Activated CD4-positive, alpha-beta T cell treated with anti-CD3 and anti-CD28 coated beads, Interleukin-2, amount 10 ng/mL, durations not matched to agents 7 days and 5 days (primary cell): ENCODE data around the gene SEPTIN8. TPM values are rescaled to one million over a fixed set of nuclear protein-coding genes. Genes with fewer than 3 reads are reported as not detected.

Experiments
- CTCF ChIA-PET: fragments of 350-600 bp; sonication (Branson Sonifier 250); formaldehyde crosslinking; loops from one replicate; lab custom pipeline; 2021; ENCODE audit warnings: antibody characterized with exemption; lab: Charles Lee
- POLR2A ChIA-PET: fragments of 350-600 bp; sonication (Branson Sonifier 250); formaldehyde crosslinking; loops from one replicate; lab custom pipeline; 2021; ENCODE audit warnings: antibody characterized with exemption; lab: Charles Lee
- DNase-seq: peaks from one replicate; pipeline ENCODE4 v3.0.0-alpha.2; 2020
- H3K27ac Mint-ChIP-seq: one replicate; pipeline ENCODE4 v1.8.0; 2021; ENCODE audit warnings: mild to moderate bottlenecking, moderate library complexity, mixed read lengths
- H3K27me3 Mint-ChIP-seq: one replicate; pipeline ENCODE4 v1.8.0; 2021; ENCODE audit warnings: mixed read lengths
- H3K36me3 Mint-ChIP-seq: one replicate; pipeline ENCODE4 v1.8.0; 2021; ENCODE audit warnings: low read depth, mixed read lengths
- H3K4me1 Mint-ChIP-seq: one replicate; pipeline ENCODE4 v1.8.0; 2021; ENCODE audit warnings: mixed read lengths
- H3K4me3 Mint-ChIP-seq: one replicate; pipeline ENCODE4 v1.8.0; 2021; ENCODE audit warnings: mild to moderate bottlenecking, moderate library complexity, mixed read lengths
- H3K9me3 Mint-ChIP-seq: one replicate; pipeline ENCODE4 v1.8.0; 2021; ENCODE audit warnings: mixed read lengths
- total RNA-seq, 2 experiments: library from RNA; stranded (reverse); gene quantifications; one replicate each; pipeline ENCODE4 v1.2.3, GENCODE V29; 2021

SEPTIN8 gene
- total RNA-seq, 2 experiments from 2014 or later: 20.5 to 21.6 TPM

DNA sequence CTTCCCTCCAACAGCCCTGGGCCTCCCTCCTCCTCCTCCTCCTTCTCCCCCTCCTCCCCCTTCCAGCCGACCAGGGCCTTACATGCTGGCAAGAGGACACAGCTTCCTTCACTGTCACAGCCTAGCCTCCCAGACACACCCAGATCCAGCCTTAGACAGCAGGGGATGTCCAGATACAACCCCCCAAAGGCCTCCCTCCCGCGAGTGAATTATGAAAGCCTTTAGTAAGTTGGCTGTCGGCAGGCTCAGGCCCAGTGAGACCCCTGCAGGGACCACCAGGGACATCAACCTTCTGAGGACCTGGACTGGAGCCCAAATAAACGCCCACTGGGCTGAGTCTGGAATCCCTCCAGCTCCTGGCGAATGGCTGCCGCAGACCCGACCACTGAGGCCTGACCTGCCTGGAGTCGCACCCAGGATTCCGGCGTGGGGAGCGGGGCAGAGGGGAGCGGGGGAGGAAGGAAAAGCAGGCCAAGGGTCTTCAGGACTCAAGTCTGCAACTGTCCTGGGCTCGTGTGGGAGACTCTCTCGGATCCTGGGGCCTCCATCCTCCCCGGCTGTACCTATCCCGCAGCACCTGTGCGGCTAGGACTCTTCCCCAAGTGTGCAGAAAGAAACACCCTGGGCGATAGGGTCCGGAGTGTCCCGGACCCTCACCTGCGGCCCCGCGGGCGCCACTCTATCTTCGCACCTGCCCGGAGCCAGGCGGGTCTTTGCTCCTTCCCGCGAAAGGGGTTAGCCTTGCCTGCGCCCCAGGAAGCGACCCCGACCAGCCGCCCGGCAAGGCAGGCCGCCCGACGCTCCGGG, 705 bp downstream of the SEPTIN8 start:
- POLR2A ChIA-PET: no interaction called here
- Mint-ChIP-seq H3K4me1 (peaks cover 31% of the 10 kb centered on the region), H3K27me3 (peaks cover 38% of the 10 kb centered on the region), H3K27ac (no peak overlapping the region), H3K36me3 (no peaks in the 10 kb centered on the region), H3K4me3 (peak overlapping the region; percentile 68), H3K9me3 (no peaks in the 10 kb centered on the region)
- DNase-seq: no peak
- CTCF ChIA-PET: interaction anchor here (0.7 to 2.6 kb wide), 5 partner anchors 10 to 44 kb away, joined by 3 to 13 read pairs (median 3); no protein-coding TSS in a partner anchor

DNA sequence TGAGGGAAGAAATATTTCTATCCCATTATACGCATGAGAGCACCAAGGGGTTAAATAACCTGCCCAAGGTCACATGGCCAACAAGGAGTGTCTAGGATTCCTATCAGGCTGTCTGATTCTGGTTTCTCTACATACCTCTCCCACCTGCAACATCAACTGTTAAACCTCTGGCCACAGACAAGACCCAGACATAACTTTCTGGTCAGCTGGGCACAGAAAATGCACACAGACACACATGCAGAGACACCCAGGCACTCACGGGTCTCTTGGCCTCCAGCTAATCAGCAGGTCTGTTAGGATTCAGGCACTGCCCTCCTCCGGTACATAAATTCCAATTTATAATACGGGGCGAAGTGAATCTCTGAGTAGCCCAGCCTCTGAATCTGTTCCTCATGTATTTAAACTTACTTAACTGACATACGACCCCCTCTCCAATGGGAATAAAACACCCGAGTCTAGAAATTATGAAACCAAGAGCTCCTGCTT, 1.5 kb downstream of the SEPTIN8 start:
- no peak overlapping the region for H3K4me3 Mint-ChIP-seq
- POLR2A ChIA-PET: no interaction called here
- H3K36me3 Mint-ChIP-seq: no peaks in the 10 kb centered on the region

DNA sequence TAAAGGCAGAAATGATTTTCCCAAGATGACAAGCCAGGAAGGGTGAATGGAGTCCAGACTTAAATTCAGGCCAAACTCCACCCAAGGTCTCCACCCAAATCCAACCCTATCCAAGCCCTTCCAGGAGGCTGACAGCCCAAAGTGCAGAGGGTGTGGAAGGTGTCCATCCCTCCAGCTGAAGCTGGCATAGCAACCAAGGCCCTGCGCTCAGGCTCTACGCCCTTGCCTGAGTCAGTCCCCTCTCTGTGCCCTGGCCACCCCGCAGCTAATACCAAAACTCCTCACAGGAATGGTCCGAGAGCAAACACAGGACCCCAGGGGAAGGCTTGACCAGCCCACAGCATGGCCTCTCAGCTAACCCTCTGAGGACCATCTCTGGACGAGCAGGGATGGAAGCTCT, 2.1 kb downstream of the SEPTIN8 start:
- POLR2A ChIA-PET: no interaction called here
- CTCF ChIA-PET: interaction anchor here (1.0 kb wide), 2 partner anchors 45 kb away, joined by 3 to 4 read pairs; no protein-coding TSS in a partner anchor
- peaks cover 29% of the 10 kb centered on the region for H3K27me3 Mint-ChIP-seq
- H3K4me3 Mint-ChIP-seq: no peak overlapping the region
- peaks cover 18% of the 10 kb centered on the region for H3K4me1 Mint-ChIP-seq
- no peak for DNase-seq
- H3K36me3 Mint-ChIP-seq: no peaks in the 10 kb centered on the region
- no peaks in the 10 kb centered on the region for H3K9me3 Mint-ChIP-seq
- H3K27ac Mint-ChIP-seq: no peak overlapping the region

More for the DNA sequence above, 1.5 kb downstream of the SEPTIN8 start:
- no peak for DNase-seq
- Mint-ChIP-seq H3K9me3 (no peaks in the 10 kb centered on the region), H3K27me3 (peaks cover 30% of the 10 kb centered on the region), H3K4me1 (peaks cover 23% of the 10 kb centered on the region), H3K27ac (no peak overlapping the region)
- CTCF ChIA-PET: interaction anchor here (1.0 kb wide), 2 partner anchors 16 to 44 kb away, joined by 3 read pairs; no protein-coding TSS in a partner anchor

DNA sequence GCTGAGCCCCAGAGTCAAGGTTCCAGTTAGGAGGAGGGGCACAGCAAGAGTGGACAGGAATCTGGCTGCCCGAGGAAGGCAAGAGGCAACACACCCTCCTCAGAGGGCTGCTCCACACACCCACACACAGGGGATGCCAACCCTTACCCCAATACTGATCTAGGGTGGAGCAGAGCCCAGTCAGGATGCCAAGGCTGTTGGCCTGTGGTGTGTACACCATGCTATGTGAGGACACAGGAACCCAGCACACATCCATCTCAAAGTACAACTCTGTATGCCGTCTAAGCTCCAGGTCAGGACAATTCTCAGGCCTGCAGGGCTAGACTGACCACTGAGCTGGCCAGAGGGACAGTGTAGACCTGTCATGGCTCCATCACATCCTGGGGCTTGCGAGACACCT, 2.6 kb downstream of the SEPTIN8 start:
- no peak overlapping the region for H3K27ac Mint-ChIP-seq
- H3K27me3 Mint-ChIP-seq: peaks cover 26% of the 10 kb centered on the region
- H3K9me3 Mint-ChIP-seq: no peaks in the 10 kb centered on the region
- no peak for DNase-seq
- ChIA-PET POLR2A (no interaction called here), CTCF (interaction anchor here (1.0 kb wide), 1 partner anchor 46 kb away, joined by 4 read pairs; no protein-coding TSS in a partner anchor)
- H3K4me3 Mint-ChIP-seq: no peak overlapping the region
- no peaks in the 10 kb centered on the region for H3K36me3 Mint-ChIP-seq
- H3K4me1 Mint-ChIP-seq: peaks cover 15% of the 10 kb centered on the region

DNA sequence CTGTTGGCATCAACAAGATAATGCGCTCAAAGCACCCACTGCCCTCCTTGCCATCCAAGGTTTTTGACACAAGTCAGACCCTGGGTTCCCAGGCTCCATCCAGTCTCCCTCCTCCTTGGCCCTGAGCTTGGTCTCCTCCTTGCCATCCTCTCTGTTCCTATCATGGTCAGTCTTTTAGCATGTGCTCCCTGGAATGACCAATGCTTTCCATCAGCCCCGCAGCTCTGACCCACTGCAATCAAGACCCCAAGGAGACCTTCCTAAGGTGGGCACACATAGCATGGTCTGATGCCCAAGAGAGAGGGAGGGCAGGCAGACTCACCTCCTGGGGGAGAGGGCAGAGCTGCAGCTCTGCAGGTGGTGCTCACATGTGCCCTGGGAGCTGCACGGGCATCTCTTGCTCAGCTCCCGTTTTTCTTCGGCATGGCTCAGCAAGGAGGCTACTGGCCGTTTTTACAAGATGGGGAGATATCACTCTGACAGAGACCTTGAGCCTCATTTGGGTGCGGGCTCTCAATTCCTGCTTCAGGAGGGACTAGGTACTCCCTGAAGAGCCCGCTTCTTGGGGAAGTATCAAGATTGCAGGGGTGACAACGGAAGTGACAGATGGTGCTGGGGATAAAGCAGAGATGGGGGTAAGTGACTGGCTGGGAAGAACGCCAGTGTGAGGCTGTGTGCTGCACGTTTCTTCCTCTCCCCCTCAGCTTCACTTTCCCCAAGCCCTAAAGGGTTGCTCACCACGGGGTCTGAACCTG, 3.3 kb downstream of the SEPTIN8 start:
- ChIA-PET CTCF (interaction anchor here (1.0 to 1.6 kb wide), 3 partner anchors 16 to 97 kb away, joined by 3 to 4 read pairs (median 3); no protein-coding TSS in a partner anchor), POLR2A (no interaction called here)
- Mint-ChIP-seq H3K36me3 (no peaks in the 10 kb centered on the region), H3K4me1 (peaks cover 14% of the 10 kb centered on the region), H3K9me3 (no peaks in the 10 kb centered on the region), H3K27ac (no peak overlapping the region), H3K27me3 (peaks cover 19% of the 10 kb centered on the region), H3K4me3 (no peak overlapping the region)
- no peak for DNase-seq

DNA sequence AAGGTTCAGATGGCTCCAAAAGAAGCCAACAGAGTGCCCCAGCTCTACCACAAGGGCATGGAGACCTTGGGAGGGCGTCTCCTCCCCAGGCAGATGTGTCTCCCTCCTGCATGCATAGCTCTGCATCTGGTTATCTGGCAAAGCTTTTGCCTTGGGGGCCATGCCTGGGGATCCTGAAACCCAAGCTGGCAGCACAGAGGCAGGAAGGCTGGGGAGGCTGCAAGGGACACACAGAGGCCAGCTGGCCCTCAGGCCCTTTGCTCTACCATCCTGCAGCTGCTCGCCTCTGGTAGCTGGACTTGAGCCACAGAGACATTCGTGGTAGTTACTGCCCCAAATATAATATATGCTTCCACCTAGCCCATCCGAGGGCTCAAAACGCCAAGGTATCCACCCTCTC, 3.9 kb downstream of the SEPTIN8 start:
- H3K27me3 Mint-ChIP-seq: peaks cover 13% of the 10 kb centered on the region
- H3K4me1 Mint-ChIP-seq: peaks cover 10% of the 10 kb centered on the region
- DNase-seq: no peak
- H3K27ac Mint-ChIP-seq: no peak overlapping the region
- no peaks in the 10 kb centered on the region for H3K9me3 Mint-ChIP-seq
- CTCF ChIA-PET: interaction anchor here (0.6 to 1.6 kb wide), 4 partner anchors 9 to 96 kb away, joined by 3 to 4 read pairs (median 3); no protein-coding TSS in a partner anchor
- POLR2A ChIA-PET: no interaction called here
- no peak overlapping the region for H3K4me3 Mint-ChIP-seq
- no peaks in the 10 kb centered on the region for H3K36me3 Mint-ChIP-seq

DNA sequence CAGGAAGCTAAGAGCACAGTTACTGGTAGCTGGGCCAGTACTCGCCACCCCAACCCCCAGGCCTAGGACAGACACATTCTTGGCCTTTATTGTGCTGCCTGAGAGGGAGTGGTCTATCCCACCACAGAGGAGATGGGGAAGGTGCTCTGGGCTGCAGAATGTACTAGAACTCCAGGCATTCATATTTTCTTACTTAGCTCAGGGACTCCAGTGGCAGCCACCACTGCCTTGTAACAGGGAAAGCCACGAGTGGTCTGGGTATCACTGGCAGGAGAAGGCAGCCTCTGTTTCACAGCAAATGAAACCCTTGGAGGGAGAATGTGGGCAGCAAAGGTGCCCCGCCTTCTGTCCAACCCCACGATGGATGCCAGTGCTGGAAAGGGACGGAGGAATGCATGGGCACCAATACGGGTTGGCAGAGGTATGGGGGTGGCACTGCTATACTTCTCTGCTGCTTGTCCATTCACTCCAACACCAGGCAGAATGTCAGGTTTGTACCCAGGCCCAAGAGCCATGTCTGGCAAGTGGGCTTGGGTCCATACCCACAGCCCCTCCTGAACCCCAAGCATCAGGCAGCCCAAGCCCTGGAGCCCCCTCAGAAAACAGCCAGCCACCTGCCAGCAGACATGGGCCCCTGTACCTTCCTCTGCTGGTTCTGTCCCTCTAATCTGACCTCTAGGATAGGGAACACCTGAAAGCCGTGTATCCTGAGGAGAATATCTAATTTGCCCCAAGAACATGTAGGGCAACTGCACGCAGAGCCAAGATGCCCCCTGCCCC, 4.6 kb downstream of the SEPTIN8 start:
- ChIA-PET CTCF (interaction anchor here (0.6 to 1.6 kb wide), 4 partner anchors 9 to 95 kb away, joined by 3 to 4 read pairs (median 3); no protein-coding TSS in a partner anchor), POLR2A (no interaction called here)
- Mint-ChIP-seq H3K4me3 (no peak overlapping the region), H3K9me3 (no peaks in the 10 kb centered on the region), H3K4me1 (peaks cover 5% of the 10 kb centered on the region), H3K27me3 (peaks cover 8% of the 10 kb centered on the region), H3K27ac (no peak overlapping the region), H3K36me3 (no peaks in the 10 kb centered on the region)
- DNase-seq: no peak

DNA sequence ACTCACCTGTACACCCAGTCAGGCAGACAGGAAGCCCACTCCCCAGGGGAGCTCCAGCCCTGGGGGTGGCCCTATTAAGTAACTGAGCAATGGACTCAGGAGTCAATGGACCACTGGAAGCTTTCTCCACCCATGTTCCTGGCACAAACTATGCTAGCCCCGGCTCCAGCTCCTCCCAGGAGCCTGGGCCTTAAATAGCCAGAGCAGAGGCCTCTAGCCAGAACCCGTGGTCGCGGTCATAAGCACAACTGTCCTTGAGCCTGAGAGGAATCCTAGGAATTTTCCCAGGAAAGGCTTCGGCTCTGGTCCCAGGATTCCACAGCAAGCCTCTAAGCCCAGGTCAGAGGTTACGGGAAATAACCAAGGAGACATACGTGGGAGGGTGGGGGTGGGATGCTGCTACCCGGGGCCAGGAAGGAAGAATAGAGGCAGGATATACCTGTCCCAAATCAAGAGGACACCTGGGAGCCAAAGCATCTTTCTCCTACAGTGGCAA, 5.5 kb downstream of the SEPTIN8 start:
- Mint-ChIP-seq H3K9me3 (no peaks in the 10 kb centered on the region), H3K36me3 (no peaks in the 10 kb centered on the region), H3K4me3 (no peak overlapping the region), H3K27ac (no peak overlapping the region), H3K4me1 (peaks cover 5% of the 10 kb centered on the region), H3K27me3 (peaks cover 8% of the 10 kb centered on the region)
- ChIA-PET CTCF (interaction anchor here (0.7 to 0.9 kb wide), 2 partner anchors 27 to 500 kb away, joined by 3 to 4 read pairs; no protein-coding TSS in a partner anchor), POLR2A (no interaction called here)
- DNase-seq: no peak

DNA sequence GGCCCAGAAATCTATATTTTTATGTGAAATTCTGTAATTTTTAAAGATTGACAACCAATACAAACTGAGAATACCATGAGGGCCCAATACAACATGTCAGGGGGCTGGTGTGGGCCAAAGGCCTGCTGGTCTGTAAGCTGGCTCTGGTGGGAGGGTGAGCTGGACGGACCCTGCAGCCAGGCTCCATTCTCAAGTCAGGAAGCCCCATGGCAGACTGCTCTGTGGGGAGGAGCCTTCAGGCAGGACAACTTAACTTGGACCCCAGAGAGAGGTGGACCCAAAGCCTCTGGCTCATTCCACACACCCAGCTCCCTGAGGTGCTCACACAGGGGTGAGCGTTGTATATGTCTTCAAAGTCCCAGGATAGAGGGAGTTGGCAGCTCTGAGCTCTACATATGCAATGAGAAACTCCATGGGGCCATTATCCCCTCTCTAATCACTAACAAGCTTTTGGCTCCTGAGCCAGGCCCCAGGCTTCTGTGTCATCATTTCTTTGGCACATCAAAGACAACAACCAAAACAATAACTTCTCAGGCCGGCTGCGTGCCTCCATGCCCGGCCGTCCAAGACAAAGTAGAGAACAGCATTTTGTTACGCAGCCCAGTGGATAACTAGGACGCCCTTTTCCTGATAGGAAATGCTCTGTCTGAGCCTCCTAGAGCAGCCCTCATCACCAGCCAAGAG, 6.4 kb downstream of the SEPTIN8 start:
- Mint-ChIP-seq H3K4me3 (no peak overlapping the region), H3K4me1 (peaks cover 2% of the 10 kb centered on the region), H3K27me3 (peaks cover 4% of the 10 kb centered on the region), H3K9me3 (no peaks in the 10 kb centered on the region), H3K27ac (no peak overlapping the region), H3K36me3 (no peaks in the 10 kb centered on the region)
- CTCF ChIA-PET: interaction anchor here (0.9 to 1.1 kb wide), 2 partner anchors 28 to 50 kb away, joined by 3 to 4 read pairs; no protein-coding TSS in a partner anchor
- POLR2A ChIA-PET: no interaction called here
- no peak for DNase-seq

DNA sequence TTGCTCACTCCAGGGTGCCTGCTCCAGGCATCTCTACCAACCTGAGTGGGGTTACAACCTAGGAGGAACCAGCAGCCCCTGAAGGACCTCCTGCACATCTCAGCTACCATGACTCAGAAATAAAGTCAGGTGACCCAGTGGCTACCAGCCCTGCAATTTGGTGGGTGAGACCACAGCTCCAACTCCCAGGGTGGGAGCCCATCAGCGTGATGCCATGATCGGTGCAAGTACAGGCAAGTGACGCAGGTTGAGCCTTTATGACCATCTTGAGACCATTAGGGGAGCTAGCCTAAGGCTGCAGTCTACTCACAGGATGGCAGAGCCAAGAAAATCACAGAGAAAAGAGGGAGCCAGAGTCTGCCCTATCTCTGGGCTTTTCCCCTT, 8.6 kb downstream of the SEPTIN8 start:
- CTCF ChIA-PET: no interaction called here
- DNase-seq: no peak
- Mint-ChIP-seq H3K9me3 (no peaks in the 10 kb centered on the region), H3K4me1 (no peaks in the 10 kb centered on the region), H3K4me3 (no peak overlapping the region), H3K36me3 (no peaks in the 10 kb centered on the region), H3K27ac (no peak overlapping the region), H3K27me3 (no peaks in the 10 kb centered on the region)
- POLR2A ChIA-PET: no interaction called here

DNA sequence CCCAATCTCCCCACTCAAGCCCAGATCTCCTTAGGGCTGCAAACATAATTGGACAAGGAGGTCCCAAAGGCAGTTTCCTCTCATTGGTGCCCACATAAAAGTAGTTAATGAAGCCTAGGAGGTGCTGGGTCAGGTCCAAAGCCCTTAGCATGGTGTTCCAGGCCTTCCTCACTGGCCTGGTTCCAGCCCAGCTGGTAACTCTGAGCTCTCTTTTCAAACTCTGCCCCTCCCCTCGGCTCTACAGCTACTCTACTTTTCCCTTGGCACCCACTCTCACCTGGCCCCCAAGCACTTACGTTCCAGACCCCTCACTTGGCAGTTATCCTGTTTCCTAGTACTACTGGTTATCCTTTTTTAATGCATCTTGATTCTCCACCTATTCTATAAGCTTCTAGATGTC, 9.9 kb downstream of the SEPTIN8 start:
- Mint-ChIP-seq H3K9me3 (no peaks in the 10 kb centered on the region), H3K27me3 (no peaks in the 10 kb centered on the region), H3K36me3 (no peaks in the 10 kb centered on the region), H3K4me3 (no peak overlapping the region), H3K4me1 (no peaks in the 10 kb centered on the region), H3K27ac (no peak overlapping the region)
- no peak for DNase-seq
- ChIA-PET POLR2A (interaction anchor here (0.6 kb wide), 1 partner anchor 92 kb away, joined by 3 read pairs; no protein-coding TSS in a partner anchor), CTCF (interaction anchor here (0.9 to 3.0 kb wide), 3 partner anchors 10 to 46 kb away, joined by 3 to 13 read pairs (median 3); partner anchors contain the start of genes SEPTIN8 and SOWAHA)
